Astrocyte (in vitro differentiated cells and primary cell): ENCODE data around the gene ACCSL. TPM values are rescaled to one million over a fixed set of nuclear protein-coding genes. Genes with fewer than 3 reads are reported as not detected.

Experiments used
- DNase-seq: peaks from one replicate; pipeline ENCODE4 v3.0.0-alpha.2; 2010; ENCODE audit warnings: low read depth
- FAIRE-seq: peaks from 2 replicates; lab custom pipeline; 2011; peaks lifted over from hg19 to GRCh38; lab: Jason Lieb, UNC
- H2AFZ ChIP-seq: 2 replicates; pipeline ENCODE4 v1.6.0; 2012; ENCODE audit warnings: low read depth, low read length, inconsistent platforms
- H3K27ac ChIP-seq: 2 replicates; pipeline ENCODE4 v1.5.1; 2011; ENCODE audit warnings: low read depth, low read length, inconsistent platforms
- H3K27me3 ChIP-seq: 2 replicates; pipeline ENCODE4 v1.6.0; 2011; ENCODE audit warnings: low read length, inconsistent platforms; ENCODE audit not compliant: insufficient read depth
- H3K36me3 ChIP-seq: 2 replicates; pipeline ENCODE4 v1.5.1; 2011; ENCODE audit warnings: low read length, inconsistent platforms; ENCODE audit not compliant: insufficient read depth
- H3K4me1 ChIP-seq: 2 replicates; pipeline ENCODE4 v1.5.1; 2011; ENCODE audit warnings: low read length, inconsistent platforms; ENCODE audit not compliant: insufficient read depth
- H3K4me2 ChIP-seq: 2 replicates; pipeline ENCODE4 v1.6.0; 2012; ENCODE audit warnings: low read length, inconsistent platforms
- H3K4me3 ChIP-seq: 2 replicates; pipeline ENCODE4 v1.5.1; 2011; ENCODE audit warnings: low read depth, mild to moderate bottlenecking, low read length, inconsistent platforms; ENCODE audit not compliant: insufficient read depth
- H3K79me2 ChIP-seq: 2 replicates; pipeline ENCODE4 v1.6.0; 2012; ENCODE audit warnings: mild to moderate bottlenecking, low read length, inconsistent platforms; ENCODE audit not compliant: insufficient read depth
- H3K9ac ChIP-seq: 2 replicates; pipeline ENCODE4 v1.6.0; 2012; ENCODE audit warnings: mild to moderate bottlenecking, low read length, inconsistent platforms
- H3K9me3 ChIP-seq: 2 replicates; pipeline ENCODE4 v1.5.1; 2012; ENCODE audit warnings: low read depth, mild to moderate bottlenecking, low read length, inconsistent platforms; ENCODE audit not compliant: insufficient read depth
- H4K20me1 ChIP-seq: 2 replicates; pipeline ENCODE4 v1.6.0; 2012; ENCODE audit warnings: low read length, inconsistent platforms; ENCODE audit not compliant: insufficient read depth
- H3K27ac Mint-ChIP-seq: one replicate; pipeline ENCODE4 v1.8.0; 2021; ENCODE audit warnings: mild to moderate bottlenecking, mixed read lengths; ENCODE audit not compliant: unreplicated experiment
- H3K27me3 Mint-ChIP-seq: one replicate; pipeline ENCODE4 v1.8.0; 2021; ENCODE audit warnings: low read depth, mixed read lengths; ENCODE audit not compliant: unreplicated experiment
- H3K36me3 Mint-ChIP-seq: one replicate; pipeline ENCODE4 v1.8.0; 2021; ENCODE audit warnings: low read depth, mixed read lengths; ENCODE audit not compliant: unreplicated experiment
- H3K4me1 Mint-ChIP-seq: one replicate; pipeline ENCODE4 v1.8.0; 2021; ENCODE audit warnings: low read depth, mixed read lengths; ENCODE audit not compliant: unreplicated experiment
- H3K4me3 Mint-ChIP-seq: one replicate; pipeline ENCODE4 v1.8.0; 2021; ENCODE audit warnings: mild to moderate bottlenecking, moderate library complexity, mixed read lengths; ENCODE audit not compliant: unreplicated experiment
- H3K9me3 Mint-ChIP-seq: one replicate; pipeline ENCODE4 v1.8.0; 2021; ENCODE audit warnings: mild to moderate bottlenecking, mixed read lengths; ENCODE audit not compliant: unreplicated experiment
- EZH2 ChIP-seq: IDR thresholded peaks from 2 replicates; pipeline ENCODE4 v1.6.1; 2012; ENCODE audit warnings: mild to moderate bottlenecking, low read length, inconsistent platforms; ENCODE audit not compliant: insufficient read depth
- total RNA-seq: library from RNA; stranded (reverse); gene quantifications from 2 replicates; pipeline ENCODE4 v1.2.1, GENCODE V29; 2021
- TF ChIP-seq, protein P1 (sequence below): IDR thresholded peaks from 2 replicates; pipeline ENCODE4 v1.5.1; 2011; ENCODE audit warnings: low read depth, mild to moderate bottlenecking, inconsistent platforms, low read length, moderate library complexity; ENCODE audit not compliant: insufficient read depth

The ACCSL gene
- total RNA-seq, 1 donor from 2014 or later = not detected

DNA sequence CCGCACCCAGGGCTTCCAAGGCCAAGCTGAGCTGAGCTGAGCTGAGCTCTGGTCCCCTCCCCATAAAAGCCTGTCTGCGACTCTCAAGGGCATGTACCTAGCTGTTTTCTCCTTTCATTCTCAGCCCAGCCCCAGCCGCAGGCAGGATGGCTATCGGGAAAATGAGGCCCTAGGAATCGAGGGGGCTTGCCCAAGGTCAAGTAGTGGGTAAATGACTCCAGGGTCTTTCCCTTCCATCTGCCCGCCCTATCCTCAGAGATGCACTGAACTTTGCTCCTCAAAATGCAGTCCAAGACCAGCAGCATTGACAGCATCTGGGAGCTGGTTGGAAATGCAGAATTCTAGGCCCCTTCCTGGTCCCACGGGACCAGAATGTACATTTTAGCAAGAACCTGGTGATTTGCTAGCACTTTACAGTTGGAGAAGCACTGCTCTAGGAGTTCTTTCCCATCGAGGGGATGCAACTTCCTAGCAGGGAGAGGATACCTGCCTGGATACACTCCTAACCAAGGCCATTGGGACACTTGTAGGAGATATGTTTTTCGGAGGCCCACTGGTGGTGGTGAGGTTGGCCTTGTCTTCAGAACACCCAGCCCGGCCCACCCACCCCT, 43.2 kb upstream of the ACCSL start:
- Mint-ChIP-seq H3K36me3 (no peaks in the 10 kb centered on the region), H3K27me3 (peaks cover 7% of the 10 kb centered on the region), H3K4me1 (no peaks in the 10 kb centered on the region), H3K27ac (no peak overlapping the region), H3K4me3 (no peak overlapping the region), H3K9me3 (no peaks in the 10 kb centered on the region)
- TF ChIP-seq EZH2 = no peak
- TF ChIP-seq, protein P1, sequence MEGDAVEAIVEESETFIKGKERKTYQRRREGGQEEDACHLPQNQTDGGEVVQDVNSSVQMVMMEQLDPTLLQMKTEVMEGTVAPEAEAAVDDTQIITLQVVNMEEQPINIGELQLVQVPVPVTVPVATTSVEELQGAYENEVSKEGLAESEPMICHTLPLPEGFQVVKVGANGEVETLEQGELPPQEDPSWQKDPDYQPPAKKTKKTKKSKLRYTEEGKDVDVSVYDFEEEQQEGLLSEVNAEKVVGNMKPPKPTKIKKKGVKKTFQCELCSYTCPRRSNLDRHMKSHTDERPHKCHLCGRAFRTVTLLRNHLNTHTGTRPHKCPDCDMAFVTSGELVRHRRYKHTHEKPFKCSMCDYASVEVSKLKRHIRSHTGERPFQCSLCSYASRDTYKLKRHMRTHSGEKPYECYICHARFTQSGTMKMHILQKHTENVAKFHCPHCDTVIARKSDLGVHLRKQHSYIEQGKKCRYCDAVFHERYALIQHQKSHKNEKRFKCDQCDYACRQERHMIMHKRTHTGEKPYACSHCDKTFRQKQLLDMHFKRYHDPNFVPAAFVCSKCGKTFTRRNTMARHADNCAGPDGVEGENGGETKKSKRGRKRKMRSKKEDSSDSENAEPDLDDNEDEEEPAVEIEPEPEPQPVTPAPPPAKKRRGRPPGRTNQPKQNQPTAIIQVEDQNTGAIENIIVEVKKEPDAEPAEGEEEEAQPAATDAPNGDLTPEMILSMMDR = no peak
- DNase-seq = no peak
- H3K79me2 ChIP-seq = no peaks in the 10 kb centered on the region
- FAIRE-seq = no peak
- no peaks in the 10 kb centered on the region for H3K27me3 ChIP-seq
- no peak overlapping the region for H3K9ac ChIP-seq
- no peaks in the 10 kb centered on the region for H3K36me3 ChIP-seq
- H3K9me3 ChIP-seq = no peaks in the 10 kb centered on the region
- H4K20me1 ChIP-seq = no peaks in the 10 kb centered on the region
- no peak overlapping the region for H3K27ac ChIP-seq
- no peak overlapping the region for H3K4me3 ChIP-seq
- H3K4me1 ChIP-seq = no peaks in the 10 kb centered on the region
- H3K4me2 ChIP-seq = no peak overlapping the region
- H2AFZ ChIP-seq = no peak overlapping the region

DNA sequence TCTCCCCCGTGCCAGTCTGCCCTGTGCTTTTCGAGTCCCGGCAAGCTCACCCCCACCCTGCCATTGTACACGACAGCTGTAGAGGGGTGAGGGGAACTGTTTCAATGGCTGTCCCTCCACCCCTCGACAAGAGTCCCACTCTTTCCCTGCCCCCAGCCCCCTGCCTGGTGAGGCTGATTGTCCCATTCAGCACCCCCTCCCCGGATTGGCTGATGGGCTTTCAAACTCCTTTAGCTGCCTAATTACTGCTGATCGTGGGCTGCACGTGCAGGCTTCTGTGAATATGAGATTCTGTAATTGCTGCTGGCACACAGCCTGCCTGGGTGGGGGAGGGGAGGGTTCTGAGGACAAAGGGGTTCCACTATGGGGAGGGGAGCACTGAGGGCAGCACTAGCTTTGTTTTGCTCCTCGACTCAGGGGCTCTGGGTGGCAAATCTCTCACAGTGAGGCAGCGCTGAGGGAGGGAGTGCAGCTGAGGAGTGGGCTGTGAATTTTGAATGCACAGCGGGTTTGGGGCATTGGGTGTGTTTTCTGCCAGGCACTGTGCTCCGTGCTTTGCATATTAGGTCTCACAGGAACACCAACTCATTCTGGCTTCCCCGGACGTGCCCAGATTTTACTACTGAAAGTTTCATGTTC, 42.6 kb upstream of the ACCSL start:
- TF ChIP-seq, protein P1 = no peak
- TF ChIP-seq EZH2 = no peak
- Histone ChIP-seq H3K27me3 (no peaks in the 10 kb centered on the region), H4K20me1 (no peaks in the 10 kb centered on the region), H3K79me2 (no peaks in the 10 kb centered on the region), H3K9ac (no peak overlapping the region), H3K4me3 (no peak overlapping the region), H3K36me3 (no peaks in the 10 kb centered on the region), H2AFZ (no peak overlapping the region), H3K4me1 (no peaks in the 10 kb centered on the region), H3K27ac (no peak overlapping the region), H3K9me3 (no peaks in the 10 kb centered on the region), H3K4me2 (no peak overlapping the region)
- no peak for DNase-seq
- no peak for FAIRE-seq
- no peaks in the 10 kb centered on the region for H3K9me3 Mint-ChIP-seq
- H3K27me3 Mint-ChIP-seq = peaks cover 7% of the 10 kb centered on the region
- no peaks in the 10 kb centered on the region for H3K4me1 Mint-ChIP-seq
- no peak overlapping the region for H3K4me3 Mint-ChIP-seq
- H3K36me3 Mint-ChIP-seq = no peaks in the 10 kb centered on the region
- no peak overlapping the region for H3K27ac Mint-ChIP-seq

DNA sequence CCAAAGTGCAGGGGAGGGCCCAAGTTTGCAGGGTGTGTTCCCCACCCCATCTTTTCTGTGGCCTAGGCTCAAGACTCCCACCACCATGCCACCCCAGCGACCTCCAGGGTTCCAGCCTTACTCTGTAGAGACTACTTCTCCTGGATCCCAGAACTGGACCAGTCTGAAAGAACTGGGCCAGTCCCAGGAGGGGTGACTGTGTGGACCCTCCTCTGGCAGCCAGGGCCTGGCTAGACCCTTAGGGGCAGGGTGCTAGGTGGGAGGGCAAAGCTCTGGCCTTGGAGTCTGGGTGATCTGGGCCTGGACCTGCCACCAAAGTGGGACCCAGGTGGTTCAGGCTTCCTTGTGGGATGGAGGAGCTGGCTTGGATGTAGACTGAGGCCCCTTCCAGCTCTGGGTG, 41.8 kb upstream of the ACCSL start:
- Histone ChIP-seq H4K20me1 (no peaks in the 10 kb centered on the region), H3K79me2 (no peaks in the 10 kb centered on the region), H3K36me3 (no peaks in the 10 kb centered on the region), H3K27me3 (no peaks in the 10 kb centered on the region), H2AFZ (no peak overlapping the region), H3K4me3 (no peak overlapping the region), H3K4me2 (no peak overlapping the region), H3K9ac (no peak overlapping the region), H3K4me1 (no peaks in the 10 kb centered on the region), H3K9me3 (no peaks in the 10 kb centered on the region), H3K27ac (no peak overlapping the region)
- FAIRE-seq = no peak
- Mint-ChIP-seq H3K27ac (no peak overlapping the region), H3K36me3 (no peaks in the 10 kb centered on the region), H3K27me3 (peaks cover 9% of the 10 kb centered on the region), H3K4me3 (no peak overlapping the region), H3K9me3 (no peaks in the 10 kb centered on the region), H3K4me1 (peaks cover 3% of the 10 kb centered on the region)
- TF ChIP-seq EZH2 = no peak
- TF ChIP-seq, protein P1 = no peak
- no peak for DNase-seq
